Urinary bladder (tissue), 4 donors: ENCODE measurements around the gene UGGT2. TPM values are rescaled to one million over a fixed set of nuclear protein-coding genes. Genes with fewer than 3 reads are reported as not detected.

Source experiments
- DNase-seq: peaks from one replicate; pipeline ENCODE4 v3.0.0-alpha.2; 2015; ENCODE audit errors: extremely low spot score
- H3K27ac ChIP-seq: one replicate; pipeline ENCODE4 v1.5.1; 2013; ENCODE audit warnings: low read depth, mild to moderate bottlenecking, moderate library complexity
- H3K36me3 ChIP-seq: one replicate; pipeline ENCODE4 v1.6.1; 2013; ENCODE audit warnings: mild to moderate bottlenecking, moderate library complexity; ENCODE audit not compliant: insufficient read depth
- H3K4me1 ChIP-seq: one replicate; pipeline ENCODE4 v1.6.1; 2013; ENCODE audit warnings: mild to moderate bottlenecking, moderate library complexity; ENCODE audit not compliant: insufficient read depth
- H3K4me3 ChIP-seq: one replicate; pipeline ENCODE4 v1.5.1; 2013; ENCODE audit warnings: low read depth, low read length
- WGBS: extraction: QIAGEN DNeasy Blood & Tissue Kit; methylation state at CpG from one replicate; pipeline ENCODE4 v1.1.7; 2013; 5-methylcytosine and 5-hydroxymethylcytosine counted together
- polyA plus RNA-seq: library from polyadenylated mRNA; stranded (reverse); fragments of 200-250 nt; gene quantifications from one replicate; pipeline ENCODE4 v1.2.3, GENCODE V29; 2013
- total RNA-seq: library from RNA; depleted of rRNA; stranded (reverse); fragments of >200 nt; gene quantifications from one replicate; pipeline ENCODE4 v1.2.3, GENCODE V29; 2014
- donor health status: healthy with polysubstance abuse.
- donor health status: healthy.

The UGGT2 gene
- total and polyA plus RNA-seq, 2 donors: 15.1 to 186 TPM

DNA sequence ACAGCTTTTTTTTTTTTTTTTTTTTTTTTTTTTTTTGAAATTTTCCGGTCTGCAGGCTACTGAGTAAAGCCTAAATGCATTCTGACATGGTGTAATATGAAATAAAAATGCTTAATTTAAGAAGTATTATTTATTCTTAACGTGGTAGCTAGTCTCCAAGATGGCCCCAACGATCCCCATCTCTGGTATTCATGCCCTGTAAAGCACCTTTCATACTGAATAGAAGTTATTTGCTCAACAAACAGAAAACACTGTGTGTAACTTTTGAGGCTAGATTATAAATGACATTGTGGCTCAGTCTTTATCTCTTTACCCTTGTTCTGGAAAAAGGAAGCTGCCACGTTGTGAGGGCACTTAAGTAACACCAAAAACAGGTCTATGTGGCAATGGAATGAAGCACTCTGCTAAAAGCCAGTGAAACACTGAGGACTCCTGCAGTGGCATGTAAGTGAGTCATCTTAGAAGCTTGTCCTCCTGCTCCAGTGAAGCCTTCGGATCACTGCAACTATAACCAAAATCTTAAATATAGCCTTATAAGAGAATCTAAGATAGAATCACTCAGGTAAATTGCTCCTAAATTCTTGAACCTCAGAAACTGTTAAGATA, 128.7 kb downstream of the UGGT2 start:
- no peak for DNase-seq
- WGBS: 76% methylated on average over 5 of the region's 5 CpGs
- no peak overlapping the region for H3K27ac ChIP-seq
- H3K36me3 ChIP-seq: no peaks in the 10 kb centered on the region
- no peaks in the 10 kb centered on the region for H3K4me1 ChIP-seq
- no peak overlapping the region for H3K4me3 ChIP-seq

- no peak overlapping the region for H3K27ac ChIP-seq
- no peak for DNase-seq
- H3K36me3 ChIP-seq: no peaks in the 10 kb centered on the region
- H3K4me3 ChIP-seq: no peak overlapping the region
- no peaks in the 10 kb centered on the region for H3K4me1 ChIP-seq
- 61% methylated on average over 2 of the region's 2 CpGs for WGBS
These were observed 131.7 kb downstream of the UGGT2 start for GRCh38 chr13:95921485-95921884.

DNA sequence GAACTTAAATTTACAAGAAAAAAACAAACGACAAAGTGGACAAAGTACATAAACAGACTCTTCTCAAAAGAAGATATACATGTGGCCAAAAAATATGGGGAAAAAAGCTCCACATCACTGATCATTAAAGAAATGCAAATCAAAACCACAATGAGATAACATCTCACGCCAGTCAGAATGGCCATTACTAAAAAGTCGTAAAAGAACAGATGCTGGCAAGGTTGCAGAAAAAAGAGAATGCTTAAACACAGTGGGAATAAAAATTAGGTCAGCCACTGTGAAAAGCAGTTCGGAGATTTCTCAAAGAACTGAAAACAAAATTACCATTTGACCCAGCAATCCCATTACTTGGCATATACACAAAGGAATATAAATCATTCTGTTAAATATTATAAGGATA, 132.7 kb downstream of the UGGT2 start:
- Histone ChIP-seq H3K4me3 (no peak overlapping the region), H3K27ac (no peak overlapping the region), H3K36me3 (no peaks in the 10 kb centered on the region), H3K4me1 (no peaks in the 10 kb centered on the region)
- WGBS: 62% methylated on average over 4 of the region's 4 CpGs
- no peak for DNase-seq

DNA sequence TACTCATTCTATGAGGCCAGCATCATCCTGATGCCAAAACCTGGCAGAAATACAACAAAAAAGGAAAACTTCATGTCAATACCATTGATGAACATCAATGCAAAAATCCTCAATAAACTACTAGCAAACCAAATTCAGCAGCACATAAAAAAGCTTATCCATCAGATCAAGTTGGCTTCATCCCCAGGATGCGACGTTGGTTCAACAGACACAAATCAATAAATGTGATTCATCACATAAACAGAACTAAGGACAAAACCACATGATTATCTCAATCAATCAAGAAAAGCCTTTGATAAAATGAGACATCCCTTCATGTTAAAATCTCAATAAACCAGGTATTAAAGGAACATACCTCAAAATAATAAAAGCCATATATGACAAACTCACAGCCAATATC, 134.3 kb downstream of the UGGT2 start:
- H3K36me3 ChIP-seq: no peaks in the 10 kb centered on the region
- 92% methylated on average over 2 of the region's 2 CpGs for WGBS
- H3K27ac ChIP-seq: no peak overlapping the region
- no peak overlapping the region for H3K4me3 ChIP-seq
- DNase-seq: no peak
- H3K4me1 ChIP-seq: no peaks in the 10 kb centered on the region

DNA sequence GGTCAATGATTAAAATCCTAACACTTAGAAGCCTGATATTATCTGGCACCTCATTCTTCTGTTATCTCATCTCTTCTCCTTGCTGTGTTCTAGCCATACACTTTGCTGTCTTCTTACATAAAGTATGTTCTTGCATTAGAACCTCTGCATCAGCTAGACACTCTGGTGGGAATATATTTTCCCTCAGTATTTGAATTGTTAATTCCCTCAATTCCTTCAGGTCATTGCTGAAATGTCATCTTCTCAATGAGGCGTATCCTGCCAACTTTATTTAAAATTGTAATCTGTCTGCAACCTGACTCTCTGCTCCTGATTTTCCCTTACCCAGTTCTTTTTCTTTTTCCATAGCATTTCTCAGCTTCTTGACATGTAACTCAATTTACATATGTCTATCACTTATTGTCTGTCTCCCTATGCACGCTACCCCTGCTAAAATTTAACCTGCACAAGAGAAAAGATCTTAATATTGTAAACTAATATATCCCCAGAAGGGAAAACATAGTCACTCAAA, 138.2 kb downstream of the UGGT2 start:
- H3K4me1 ChIP-seq: no peaks in the 10 kb centered on the region
- no peak overlapping the region for H3K27ac ChIP-seq
- no peak for DNase-seq
- H3K36me3 ChIP-seq: no peaks in the 10 kb centered on the region
- WGBS: 97% methylated on average over 2 of the region's 2 CpGs
- no peak overlapping the region for H3K4me3 ChIP-seq

- no peaks in the 10 kb centered on the region for H3K4me1 ChIP-seq
- DNase-seq: no peak
- WGBS: 91% methylated on average over 12 of the region's 12 CpGs
These were observed 146.2 kb downstream of the UGGT2 start for GRCh38 chr13:95906999-95907398.

GRCh38 chr13:95903569-95903968, 149.6 kb downstream of the UGGT2 start:
- no peaks in the 10 kb centered on the region for H3K4me1 ChIP-seq
- no peak overlapping the region for H3K27ac ChIP-seq
- WGBS: 62% methylated on average over 1 of the region's 1 CpG
- DNase-seq: no peak
- no peaks in the 10 kb centered on the region for H3K36me3 ChIP-seq
- no peak overlapping the region for H3K4me3 ChIP-seq

More at GRCh38 chr13:95906999-95907398, 146.2 kb downstream of the UGGT2 start:
- no peaks in the 10 kb centered on the region for H3K36me3 ChIP-seq
- no peak overlapping the region for H3K4me3 ChIP-seq
- no peak overlapping the region for H3K27ac ChIP-seq

- DNase-seq: no peak
These were observed 150.5 kb downstream of the UGGT2 start for GRCh38 chr13:95902741-95903140.

DNA sequence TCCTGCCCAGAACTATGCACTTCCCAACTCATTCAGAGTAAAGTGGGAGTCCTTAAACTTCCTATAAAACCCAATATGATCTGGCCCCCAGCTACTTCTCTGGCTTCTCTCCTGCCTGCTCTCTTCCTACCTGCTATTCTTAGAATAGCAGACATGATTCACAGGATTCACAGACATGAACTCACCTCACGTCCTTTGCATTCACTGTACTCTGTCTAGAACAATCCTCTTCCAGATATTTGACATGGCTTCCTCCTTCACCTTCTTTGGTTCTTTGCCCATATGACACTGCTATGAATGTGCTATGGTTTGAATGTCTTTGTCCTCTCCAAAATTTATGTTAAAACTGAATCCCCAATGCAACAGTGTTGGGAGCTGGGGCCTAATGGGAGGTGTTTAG, 154.9 kb downstream of the UGGT2 start:
- no peaks in the 10 kb centered on the region for H3K4me1 ChIP-seq
- no peak overlapping the region for H3K4me3 ChIP-seq
- no peak overlapping the region for H3K27ac ChIP-seq
- H3K36me3 ChIP-seq: no peaks in the 10 kb centered on the region
- 91% methylated on average over 1 of the region's 1 CpG for WGBS
- no peak for DNase-seq

More at GRCh38 chr13:95902741-95903140, 150.5 kb downstream of the UGGT2 start:
- WGBS: 25% methylated on average over 1 of the region's 1 CpG
- Histone ChIP-seq H3K27ac (no peak overlapping the region), H3K4me1 (no peaks in the 10 kb centered on the region), H3K4me3 (no peak overlapping the region), H3K36me3 (no peaks in the 10 kb centered on the region)

DNA sequence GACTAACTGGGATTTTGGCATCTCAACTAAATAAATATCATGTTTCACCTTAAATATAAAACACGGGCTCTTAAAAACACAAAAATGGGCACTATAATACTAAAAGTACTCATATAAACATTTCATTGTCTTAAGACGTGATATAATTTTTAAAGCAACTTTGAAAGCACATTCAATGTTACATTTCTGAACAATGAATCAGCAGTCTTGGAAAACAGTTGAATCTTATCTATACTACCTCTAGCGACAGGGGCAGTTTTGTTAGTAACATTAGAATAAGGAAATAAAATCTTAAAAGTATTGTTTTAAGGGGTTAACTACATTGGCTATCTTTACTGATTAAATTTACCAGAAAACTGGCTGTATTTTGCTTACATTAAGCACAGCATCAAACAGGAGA, 156.9 kb downstream of the UGGT2 start:
- no peak overlapping the region for H3K4me3 ChIP-seq
- no peak overlapping the region for H3K27ac ChIP-seq
- no peaks in the 10 kb centered on the region for H3K36me3 ChIP-seq
- H3K4me1 ChIP-seq: no peaks in the 10 kb centered on the region
- WGBS: 52% methylated on average over 3 of the region's 3 CpGs
- no peak for DNase-seq

- H3K27ac ChIP-seq: no peak overlapping the region
- 94% methylated on average over 5 of the region's 5 CpGs for WGBS
- no peak for DNase-seq
- H3K36me3 ChIP-seq: no peaks in the 10 kb centered on the region
- no peaks in the 10 kb centered on the region for H3K4me1 ChIP-seq
- no peak overlapping the region for H3K4me3 ChIP-seq
These were observed 159.3 kb downstream of the UGGT2 start for GRCh38 chr13:95893861-95894260.

DNA sequence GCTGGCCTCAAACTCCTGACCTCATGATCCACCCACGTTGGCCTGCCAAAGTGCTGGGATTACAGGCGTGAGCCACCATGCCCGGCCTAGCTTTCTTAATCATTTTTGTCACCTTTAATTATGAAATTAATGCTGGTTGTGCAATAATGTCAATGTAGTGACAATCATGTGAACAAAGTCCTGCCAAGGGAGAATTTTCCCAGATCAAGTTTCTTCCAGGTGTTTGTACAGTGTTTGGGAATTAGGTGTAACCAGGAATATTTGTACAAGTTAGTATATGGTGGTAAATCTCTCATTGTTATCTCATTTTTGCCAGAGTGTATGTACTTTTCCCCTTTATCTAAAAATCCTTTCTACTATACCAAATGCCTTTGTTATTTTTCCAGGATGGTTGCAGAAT, 171.1 kb downstream of the UGGT2 start:
- Histone ChIP-seq H3K4me1 (no peaks in the 10 kb centered on the region), H3K27ac (no peak overlapping the region), H3K36me3 (peaks cover 1% of the 10 kb centered on the region), H3K4me3 (no peak overlapping the region)
- WGBS: 94% methylated on average over 3 of the region's 3 CpGs
- no peak for DNase-seq

DNA sequence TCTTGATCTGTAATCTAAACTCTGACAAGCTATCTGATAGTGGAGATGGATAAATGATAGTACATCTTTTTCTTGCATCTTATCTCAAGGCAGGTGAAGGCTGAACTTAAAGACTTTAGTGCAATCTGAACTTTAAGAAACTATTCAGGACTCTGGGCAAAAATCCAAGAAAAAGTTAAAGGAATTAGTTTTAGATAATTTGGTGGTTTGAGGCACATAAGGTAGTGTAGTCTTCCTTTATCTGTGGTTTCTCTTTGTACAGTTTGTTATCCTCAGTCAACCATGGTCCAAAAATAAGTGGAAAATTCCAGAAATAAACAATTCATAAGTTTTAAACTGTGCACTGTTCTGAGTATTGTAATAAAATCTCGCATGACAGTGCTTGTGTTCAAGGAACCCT, 172.9 kb downstream of the UGGT2 start:
- WGBS: 49% methylated on average over 1 of the region's 1 CpG
- no peak overlapping the region for H3K27ac ChIP-seq
- H3K4me3 ChIP-seq: no peak overlapping the region
- DNase-seq: no peak
- H3K36me3 ChIP-seq: peaks cover 6% of the 10 kb centered on the region
- no peaks in the 10 kb centered on the region for H3K4me1 ChIP-seq

- Histone ChIP-seq H3K4me3 (no peak overlapping the region), H3K4me1 (no peaks in the 10 kb centered on the region), H3K27ac (no peak overlapping the region), H3K36me3 (peaks cover 5% of the 10 kb centered on the region)
- 98% methylated on average over 2 of the region's 2 CpGs for WGBS
- no peak for DNase-seq
These were observed 178.9 kb downstream of the UGGT2 start for GRCh38 chr13:95874286-95874685.

GRCh38 chr13:95870421-95870820, 182.8 kb downstream of the UGGT2 start:
- WGBS: 94% methylated on average over 4 of the region's 4 CpGs

More at GRCh38 chr13:95870421-95870820, 182.8 kb downstream of the UGGT2 start:
- Histone ChIP-seq H3K4me3 (no peak overlapping the region), H3K36me3 (no peaks in the 10 kb centered on the region), H3K4me1 (no peaks in the 10 kb centered on the region), H3K27ac (no peak overlapping the region)
- DNase-seq: no peak
